ENCODE measurements around the gene ASAH2.

DNA sequence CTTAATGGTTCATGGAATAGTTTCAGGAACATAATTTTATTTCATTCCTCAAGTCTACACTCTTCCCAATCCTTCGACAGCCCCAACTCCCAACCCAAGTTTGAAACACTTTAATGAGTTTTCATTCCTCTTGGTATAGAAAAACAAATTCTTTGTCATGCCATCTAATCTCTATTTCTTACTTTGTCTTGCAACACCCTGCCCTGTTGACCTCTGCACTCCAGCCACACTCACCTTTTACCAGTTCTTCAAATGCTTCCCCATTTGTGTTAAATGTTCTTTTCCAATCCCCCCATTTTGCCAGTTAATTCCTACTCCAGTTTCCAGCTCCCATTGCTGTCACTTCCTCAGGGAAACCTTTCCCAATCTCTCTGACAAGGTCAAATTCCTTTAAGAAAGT lies 21.9 kb downstream of the ASAH2 start:
- TF ChIP-seq, protein P1, sequence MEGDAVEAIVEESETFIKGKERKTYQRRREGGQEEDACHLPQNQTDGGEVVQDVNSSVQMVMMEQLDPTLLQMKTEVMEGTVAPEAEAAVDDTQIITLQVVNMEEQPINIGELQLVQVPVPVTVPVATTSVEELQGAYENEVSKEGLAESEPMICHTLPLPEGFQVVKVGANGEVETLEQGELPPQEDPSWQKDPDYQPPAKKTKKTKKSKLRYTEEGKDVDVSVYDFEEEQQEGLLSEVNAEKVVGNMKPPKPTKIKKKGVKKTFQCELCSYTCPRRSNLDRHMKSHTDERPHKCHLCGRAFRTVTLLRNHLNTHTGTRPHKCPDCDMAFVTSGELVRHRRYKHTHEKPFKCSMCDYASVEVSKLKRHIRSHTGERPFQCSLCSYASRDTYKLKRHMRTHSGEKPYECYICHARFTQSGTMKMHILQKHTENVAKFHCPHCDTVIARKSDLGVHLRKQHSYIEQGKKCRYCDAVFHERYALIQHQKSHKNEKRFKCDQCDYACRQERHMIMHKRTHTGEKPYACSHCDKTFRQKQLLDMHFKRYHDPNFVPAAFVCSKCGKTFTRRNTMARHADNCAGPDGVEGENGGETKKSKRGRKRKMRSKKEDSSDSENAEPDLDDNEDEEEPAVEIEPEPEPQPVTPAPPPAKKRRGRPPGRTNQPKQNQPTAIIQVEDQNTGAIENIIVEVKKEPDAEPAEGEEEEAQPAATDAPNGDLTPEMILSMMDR (IDR thresholded peaks at IDR 0.05), result no peak
- TF ChIP-seq POLR2A (IDR thresholded peaks at IDR 0.05), result no peak
